Neutrophil (primary cell): ENCODE data around the gene ST7L.

Experiments
- H3K27ac ChIP-seq: fragments of 200-600 bp; sonication (generic); 2 replicates; pipeline ENCODE4 v1.5.1; 2016; ENCODE audit warnings: mild to moderate bottlenecking, moderate library complexity
- H3K27me3 ChIP-seq: fragments of 200-600 bp; sonication (generic); 2 replicates; pipeline ENCODE4 v1.6.0; 2016; ENCODE audit warnings: mild to moderate bottlenecking
- H3K36me3 ChIP-seq: fragments of 200-600 bp; sonication (generic); 2 replicates; pipeline ENCODE4 v1.5.1; 2017
- H3K4me1 ChIP-seq, 2 experiments: fragments of 200-600 bp in 1 of 2; sonication (generic) in 1 of 2; 1 replicate in 1 of 2; 2 replicates in 1 of 2; pipeline versions ENCODE4 v1.5.1 to v1.6.1; 2013 to 2016; ENCODE audit warnings: low read depth in 1 of 2, low read length in 1 of 2, mild to moderate bottlenecking in 1 of 2, moderate library complexity in 1 of 2; ENCODE audit not compliant: control insufficient read depth in 1 of 2, insufficient read depth in 1 of 2
- H3K4me3 ChIP-seq, 2 experiments: fragments of 200-600 bp in 1 of 2; sonication (generic) in 1 of 2; 1 replicate in 1 of 2; 2 replicates in 1 of 2; pipeline ENCODE4 v1.5.1; 2013 to 2016; ENCODE audit warnings: low read depth in 1 of 2, low read length in 1 of 2, mild to moderate bottlenecking in 1 of 2, moderate library complexity in 1 of 2
- H3K9me3 ChIP-seq: fragments of 200-600 bp; sonication (generic); 2 replicates; pipeline ENCODE4 v1.5.1; 2016
- CTCF ChIP-seq: fragments of 200-600 bp; sonication (generic); IDR thresholded peaks from 2 replicates; pipeline ENCODE4 v1.5.1; 2016; ENCODE audit warnings: antibody characterized with exemption

ST7L gene

GRCh38 chr1:112554411-112554810 is 64.5 kb downstream of the ST7L start:
- no peaks in the 10 kb centered on the region for H3K27me3 ChIP-seq
- TF ChIP-seq CTCF = no peak
- no peak overlapping the region for H3K27ac ChIP-seq
- H3K4me1 ChIP-seq = no peaks in the 10 kb centered on the region
- no peak overlapping the region for H3K4me3 ChIP-seq
- no peaks in the 10 kb centered on the region for H3K9me3 ChIP-seq
- H3K36me3 ChIP-seq = no peaks in the 10 kb centered on the region

GRCh38 chr1:112549590-112549989 is 69.4 kb downstream of the ST7L start:
- no peak for TF ChIP-seq CTCF

GRCh38 chr1:112548547-112548946 is 70.4 kb downstream of the ST7L start:
- Histone ChIP-seq H3K4me3 (no peak overlapping the region), H3K36me3 (no peaks in the 10 kb centered on the region)

More at GRCh38 chr1:112549590-112549989, 69.4 kb downstream of the ST7L start:
- Histone ChIP-seq H3K9me3 (no peaks in the 10 kb centered on the region), H3K27ac (no peak overlapping the region), H3K4me3 (no peak overlapping the region), H3K4me1 (no peaks in the 10 kb centered on the region), H3K27me3 (no peaks in the 10 kb centered on the region), H3K36me3 (no peaks in the 10 kb centered on the region)

GRCh38 chr1:112546076-112546475 is 72.9 kb downstream of the ST7L start:
- no peak for TF ChIP-seq CTCF
- Histone ChIP-seq H3K27ac (no peak overlapping the region), H3K9me3 (no peaks in the 10 kb centered on the region), H3K27me3 (no peaks in the 10 kb centered on the region), H3K4me1 (no peaks in the 10 kb centered on the region), H3K4me3 (no peak overlapping the region), H3K36me3 (no peaks in the 10 kb centered on the region)

More at GRCh38 chr1:112548547-112548946, 70.4 kb downstream of the ST7L start:
- Histone ChIP-seq H3K4me1 (no peaks in the 10 kb centered on the region), H3K27me3 (no peaks in the 10 kb centered on the region), H3K9me3 (no peaks in the 10 kb centered on the region), H3K27ac (no peak overlapping the region)
- TF ChIP-seq CTCF = no peak

GRCh38 chr1:112544751-112545150 is 74.2 kb downstream of the ST7L start:
- TF ChIP-seq CTCF = no peak
- H3K9me3 ChIP-seq = no peaks in the 10 kb centered on the region
- no peaks in the 10 kb centered on the region for H3K36me3 ChIP-seq
- no peaks in the 10 kb centered on the region for H3K4me1 ChIP-seq
- no peak overlapping the region for H3K27ac ChIP-seq
- H3K27me3 ChIP-seq = no peaks in the 10 kb centered on the region
- H3K4me3 ChIP-seq = no peak overlapping the region
